WTC11 (cell line): Measurements from ENCODE around the gene CELSR1. TPM values are rescaled to one million over a fixed set of nuclear protein-coding genes. Genes with fewer than 3 reads are reported as not detected.

Experiments used
- ATAC-seq: fragments of 200-7000 bp; cut with Tn5 transposase; 2 replicates; pipeline ENCODE4 v1.10.0; 2021; ENCODE audit warnings: mild to moderate bottlenecking, moderate library complexity
- CTCF ChIA-PET: fragments of 300-600 bp; sonication (Branson Sonifier 250); formaldehyde crosslinking; loops from one replicate; lab custom pipeline; 2021; ENCODE audit warnings: antibody characterized with exemption; lab: Charles Lee
- POLR2A ChIA-PET: fragments of 350-600 bp; sonication (Branson Sonifier 250); formaldehyde crosslinking; loops from one replicate; lab custom pipeline; 2021; ENCODE audit warnings: antibody characterized with exemption; lab: Charles Lee
- DNase-seq: peaks from one replicate; pipeline ENCODE4 v3.0.0; 2021; ENCODE audit warnings: low spot score
- H3K27ac Mint-ChIP-seq: 2 replicates; pipeline ENCODE4 v1.8.0; 2021; ENCODE audit warnings: mixed read lengths
- H3K27me3 Mint-ChIP-seq: 2 replicates; pipeline ENCODE4 v1.8.0; 2021; ENCODE audit warnings: low read depth, mild to moderate bottlenecking, moderate library complexity, mixed read lengths
- H3K36me3 Mint-ChIP-seq: 2 replicates; pipeline ENCODE4 v1.8.0; 2021; ENCODE audit warnings: mixed read lengths
- H3K4me1 Mint-ChIP-seq: 2 replicates; pipeline ENCODE4 v1.8.0; 2022; ENCODE audit warnings: mixed read lengths
- H3K4me3 Mint-ChIP-seq: 2 replicates; pipeline ENCODE4 v1.8.0; 2021; ENCODE audit warnings: mild to moderate bottlenecking, moderate library complexity, mixed read lengths
- H3K9me3 Mint-ChIP-seq: 2 replicates; pipeline ENCODE4 v1.8.0; 2021; ENCODE audit warnings: mixed read lengths
- ATF1 ChIP-seq: sonication (generic); formaldehyde crosslinking; IDR thresholded peaks from 2 replicates; pipeline ENCODE4 v1.8.1; 2023; ENCODE audit warnings: mild to moderate bottlenecking, moderate library complexity, missing genetic modification reagents
- CREB1 ChIP-seq: sonication (generic); formaldehyde crosslinking; IDR thresholded peaks from 2 replicates; pipeline ENCODE4 v1.8.0; 2023; ENCODE audit warnings: mild to moderate bottlenecking, missing genetic modification reagents
- GTF2I ChIP-seq: fragments of 250-450 bp; sonication (Bioruptor Pico); conservative IDR thresholded peaks from 2 replicates; pipeline ENCODE4 v1.4.0; 2021; ENCODE audit warnings: mild to moderate bottlenecking
- JAZF1 ChIP-seq: fragments of 250-450 bp; sonication (Bioruptor Pico); IDR thresholded peaks from 2 replicates; pipeline ENCODE4 v1.9.0; 2021; ENCODE audit warnings: moderate library complexity, mild to moderate bottlenecking, inconsistent platforms
- JUN ChIP-seq: sonication (generic); formaldehyde crosslinking; IDR thresholded peaks from 2 replicates; pipeline ENCODE4 v1.8.0; 2023; ENCODE audit warnings: mild to moderate bottlenecking, missing genetic modification reagents
- MXD4 ChIP-seq: fragments of 250-450 bp; sonication (Bioruptor Pico); IDR thresholded peaks from 2 replicates; pipeline ENCODE4 v1.8.0; 2021; ENCODE audit warnings: mild to moderate bottlenecking, moderate library complexity, borderline replicate concordance
- MYBL2 ChIP-seq: sonication (generic); formaldehyde crosslinking; IDR thresholded peaks from 2 replicates; pipeline ENCODE4 v1.8.1; 2023; ENCODE audit warnings: mild to moderate bottlenecking, moderate library complexity, missing genetic modification reagents
- NFYB ChIP-seq: sonication (generic); formaldehyde crosslinking; conservative IDR thresholded peaks from 2 replicates; pipeline ENCODE4 v1.8.0; 2022; ENCODE audit warnings: low read depth, missing genetic modification reagents
- OVOL2 ChIP-seq: fragments of 250-450 bp; sonication (Bioruptor Pico); IDR thresholded peaks from 2 replicates; pipeline ENCODE4 v1.9.0; 2021; ENCODE audit warnings: mild to moderate bottlenecking, borderline replicate concordance
- RELA ChIP-seq: sonication (generic); formaldehyde crosslinking; IDR thresholded peaks from 2 replicates; pipeline ENCODE4 v1.8.1; 2022; ENCODE audit warnings: missing genetic modification reagents, mild to moderate bottlenecking, borderline replicate concordance
- ZNF232 ChIP-seq: sonication (generic); formaldehyde crosslinking; IDR thresholded peaks from 2 replicates; pipeline ENCODE4 v1.8.0; 2022; ENCODE audit warnings: mild to moderate bottlenecking, missing genetic modification reagents
- ZNF317 ChIP-seq: sonication (generic); formaldehyde crosslinking; IDR thresholded peaks from 2 replicates; pipeline ENCODE4 v1.8.1; 2023; ENCODE audit warnings: low read depth, mild to moderate bottlenecking, moderate library complexity, missing genetic modification reagents, borderline replicate concordance
- total RNA-seq: library from RNA; stranded (reverse); gene quantifications from 3 replicates; pipeline ENCODE4 v1.2.3, GENCODE V29; 2021
- TF ChIP-seq, protein P1 (sequence below): fragments of 250-450 bp; sonication (Bioruptor Pico); IDR thresholded peaks from 2 replicates; pipeline ENCODE4 v2.1.2; 2022; ENCODE audit warnings: mild to moderate bottlenecking, moderate library complexity
- TF ChIP-seq, protein P2 (sequence below): sonication (generic); formaldehyde crosslinking; IDR thresholded peaks from 2 replicates; pipeline ENCODE4 v1.8.0; 2022; ENCODE audit warnings: mild to moderate bottlenecking, missing genetic modification reagents
- TF ChIP-seq, protein P3 (sequence below): sonication (generic); formaldehyde crosslinking; conservative IDR thresholded peaks from 2 replicates; pipeline ENCODE4 v1.8.1; 2023; ENCODE audit warnings: mild to moderate bottlenecking, low read depth, missing genetic modification reagents, moderate library complexity
- TF ChIP-seq, protein P4 (sequence below): fragments of 250-450 bp; sonication (Bioruptor Pico); IDR thresholded peaks from 2 replicates; pipeline ENCODE4 v1.9.0; 2021; ENCODE audit warnings: mild to moderate bottlenecking, borderline replicate concordance

Gene CELSR1
- total RNA-seq, 1 experiment from 2014 or later, result 16.8 TPM

DNA sequence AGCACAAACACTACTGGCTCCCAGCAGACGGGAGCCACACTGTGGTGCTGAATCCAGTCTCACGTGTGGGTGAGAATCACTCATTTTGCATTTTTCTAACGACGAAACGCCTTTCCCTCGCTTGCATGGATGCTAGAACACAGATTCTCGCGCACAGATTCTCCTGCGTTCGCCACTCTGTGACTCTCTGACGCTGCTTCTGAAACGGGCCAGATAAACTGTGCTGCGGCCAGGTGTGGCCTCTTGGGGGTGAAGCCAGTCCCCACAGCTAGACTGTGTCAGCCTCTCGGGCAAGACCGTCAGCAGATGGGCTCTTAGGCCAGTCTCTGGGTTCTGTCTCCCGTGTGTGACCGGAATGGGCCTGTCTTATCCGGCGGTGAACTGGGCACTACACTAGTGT is 157.4 kb downstream of the CELSR1 start:
- ATAC-seq, result no peak
- POLR2A ChIA-PET, result no interaction called here

DNA sequence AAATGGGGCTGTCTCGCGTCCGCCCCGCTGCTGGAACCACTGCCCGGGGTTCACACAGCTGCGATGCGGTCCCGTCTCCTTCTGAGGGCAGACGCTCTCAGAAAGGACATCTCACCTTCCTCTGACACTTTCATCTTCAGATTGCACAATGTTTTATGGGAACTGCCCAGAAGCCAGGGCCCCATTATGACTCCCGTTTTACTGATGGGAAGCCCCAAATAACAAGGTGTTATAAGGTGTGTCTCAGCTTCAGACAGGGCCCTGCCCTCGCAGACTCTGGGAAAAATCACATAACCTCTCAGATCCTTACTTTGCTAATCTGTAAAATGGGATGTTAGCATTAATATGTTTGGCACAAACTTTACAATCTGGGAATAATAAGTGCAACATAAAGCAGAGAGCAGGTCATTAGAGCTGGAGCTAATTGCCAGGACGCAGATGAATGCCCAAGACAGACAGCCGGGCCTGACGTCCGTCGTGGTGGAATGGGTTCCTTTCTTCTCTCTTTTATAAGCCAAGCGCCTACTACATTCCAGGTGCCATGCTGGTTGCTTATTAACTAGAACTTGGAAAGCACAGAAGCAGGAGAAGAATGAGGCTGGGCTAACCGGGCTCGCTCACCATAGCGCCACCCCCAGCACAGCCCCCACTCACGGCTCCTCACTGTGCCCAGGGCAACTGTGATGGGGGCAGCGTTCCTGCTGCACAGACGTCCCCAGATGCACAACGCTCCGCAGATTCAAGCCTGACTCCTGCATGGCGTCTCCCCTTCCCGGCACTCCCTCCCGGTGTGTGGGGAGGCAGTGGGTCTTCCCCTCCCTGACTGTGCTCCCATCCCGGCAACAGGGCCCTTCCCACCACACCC is 158.1 kb downstream of the CELSR1 start:
- ChIA-PET POLR2A (no interaction called here), CTCF (interaction anchor here (1.0 to 4.2 kb wide), 3 partner anchors 12 to 121 kb away, joined by 3 to 54 read pairs (median 3); no protein-coding TSS in a partner anchor)
- peaks cover 10% of the 10 kb centered on the region for H3K9me3 Mint-ChIP-seq
- H3K27me3 Mint-ChIP-seq, result no peaks in the 10 kb centered on the region
- ATAC-seq, result no peak
- TF ChIP-seq GTF2I (CRISPR knock-in tag) (0 out of 2 replicates have a peak, but pooled peaks have one; percentile 11), ATF1 (no peak)
- peaks cover 18% of the 10 kb centered on the region for H3K36me3 Mint-ChIP-seq
- peak overlapping the region; percentile 90 for H3K27ac Mint-ChIP-seq
- no peak for DNase-seq
- peaks cover 34% of the 10 kb centered on the region for H3K4me1 Mint-ChIP-seq
- H3K4me3 Mint-ChIP-seq, result no peak overlapping the region

More for the DNA sequence above, 157.4 kb downstream of the CELSR1 start:
- TF ChIP-seq, protein P1, sequence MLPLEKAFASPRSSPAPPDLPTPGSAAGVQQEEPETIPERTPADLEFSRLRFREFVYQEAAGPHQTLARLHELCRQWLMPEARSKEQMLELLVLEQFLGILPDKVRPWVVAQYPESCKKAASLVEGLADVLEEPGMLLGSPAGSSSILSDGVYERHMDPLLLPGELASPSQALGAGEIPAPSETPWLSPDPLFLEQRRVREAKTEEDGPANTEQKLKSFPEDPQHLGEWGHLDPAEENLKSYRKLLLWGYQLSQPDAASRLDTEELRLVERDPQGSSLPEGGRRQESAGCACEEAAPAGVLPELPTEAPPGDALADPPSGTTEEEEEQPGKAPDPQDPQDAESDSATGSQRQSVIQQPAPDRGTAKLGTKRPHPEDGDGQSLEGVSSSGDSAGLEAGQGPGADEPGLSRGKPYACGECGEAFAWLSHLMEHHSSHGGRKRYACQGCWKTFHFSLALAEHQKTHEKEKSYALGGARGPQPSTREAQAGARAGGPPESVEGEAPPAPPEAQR (CRISPR knock-in tag), result no peak
- TF ChIP-seq ATF1 (no peak), ZNF317 (CRISPR knock-in tag) (no peak), JAZF1 (CRISPR knock-in tag) (no peak), NFYB (CRISPR knock-in tag) (no peak)
- TF ChIP-seq, protein P2, sequence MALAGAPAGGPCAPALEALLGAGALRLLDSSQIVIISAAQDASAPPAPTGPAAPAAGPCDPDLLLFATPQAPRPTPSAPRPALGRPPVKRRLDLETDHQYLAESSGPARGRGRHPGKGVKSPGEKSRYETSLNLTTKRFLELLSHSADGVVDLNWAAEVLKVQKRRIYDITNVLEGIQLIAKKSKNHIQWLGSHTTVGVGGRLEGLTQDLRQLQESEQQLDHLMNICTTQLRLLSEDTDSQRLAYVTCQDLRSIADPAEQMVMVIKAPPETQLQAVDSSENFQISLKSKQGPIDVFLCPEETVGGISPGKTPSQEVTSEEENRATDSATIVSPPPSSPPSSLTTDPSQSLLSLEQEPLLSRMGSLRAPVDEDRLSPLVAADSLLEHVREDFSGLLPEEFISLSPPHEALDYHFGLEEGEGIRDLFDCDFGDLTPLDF (CRISPR knock-in tag), result no peak
- Mint-ChIP-seq H3K4me1 (peaks cover 34% of the 10 kb centered on the region), H3K27ac (peak overlapping the region; percentile 90), H3K27me3 (no peaks in the 10 kb centered on the region), H3K9me3 (peaks cover 10% of the 10 kb centered on the region), H3K36me3 (peaks cover 17% of the 10 kb centered on the region), H3K4me3 (no peak overlapping the region)
- DNase-seq, result no peak
- CTCF ChIA-PET, result interaction anchor here (1.0 to 4.2 kb wide), 2 partner anchors 13 to 64 kb away, joined by 3 to 54 read pairs; no protein-coding TSS in a partner anchor

DNA sequence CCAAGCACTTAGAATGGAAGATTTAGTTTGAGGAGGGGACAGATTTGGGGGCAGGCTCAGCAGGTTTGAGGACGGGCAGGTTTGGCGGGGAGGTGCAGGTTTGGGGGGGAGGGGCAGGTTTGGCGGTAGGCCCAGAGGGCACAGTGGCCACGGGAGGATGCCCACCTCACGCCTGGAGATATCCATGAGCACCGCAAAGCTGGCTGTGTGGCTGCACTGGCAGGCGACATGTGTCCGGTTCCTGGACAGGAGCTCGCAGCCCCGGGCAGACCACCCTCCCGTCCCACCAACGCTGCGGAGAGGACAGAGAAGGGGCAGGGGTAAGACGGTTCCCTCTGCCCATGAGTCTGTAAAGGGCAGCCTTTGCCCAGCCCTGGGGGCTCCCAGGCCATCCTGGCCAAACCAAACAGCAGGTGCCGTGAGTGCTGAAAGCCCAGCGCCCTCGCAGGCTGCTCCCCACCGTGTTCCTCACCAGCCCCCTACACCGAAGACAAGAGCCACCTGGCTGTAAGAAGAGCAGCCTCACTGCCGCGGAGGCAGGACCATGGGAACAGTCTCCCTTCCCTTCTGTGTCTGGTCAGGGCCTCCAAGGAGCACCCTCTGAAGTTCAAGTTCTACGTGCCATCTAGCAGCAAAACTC is 158.9 kb downstream of the CELSR1 start:
- Mint-ChIP-seq H3K27ac (peak overlapping the region; percentile 80), H3K9me3 (peaks cover 10% of the 10 kb centered on the region), H3K4me3 (peak overlapping the region; percentile 27; the same call in 1 of the 2 replicates), H3K27me3 (no peaks in the 10 kb centered on the region), H3K4me1 (peaks cover 34% of the 10 kb centered on the region), H3K36me3 (peaks cover 18% of the 10 kb centered on the region)
- ChIA-PET CTCF (interaction anchor here (0.6 to 4.2 kb wide), 3 partner anchors 11 to 185 kb away, joined by 3 to 54 read pairs (median 3); no protein-coding TSS in a partner anchor), POLR2A (interaction anchor here (0.6 kb wide), 1 partner anchor 131 kb away, joined by 11 read pairs; no protein-coding TSS in a partner anchor)
- ATAC-seq (no peak), DNase-seq (no peak)
- TF ChIP-seq JUN (CRISPR knock-in tag) (no peak), OVOL2 (CRISPR knock-in tag) (no peak), ZNF232 (no peak), MYBL2 (CRISPR knock-in tag) (no peak), RELA (CRISPR knock-in tag) (no peak), CREB1 (CRISPR knock-in tag) (no peak), MXD4 (no peak)
- TF ChIP-seq, protein P3, sequence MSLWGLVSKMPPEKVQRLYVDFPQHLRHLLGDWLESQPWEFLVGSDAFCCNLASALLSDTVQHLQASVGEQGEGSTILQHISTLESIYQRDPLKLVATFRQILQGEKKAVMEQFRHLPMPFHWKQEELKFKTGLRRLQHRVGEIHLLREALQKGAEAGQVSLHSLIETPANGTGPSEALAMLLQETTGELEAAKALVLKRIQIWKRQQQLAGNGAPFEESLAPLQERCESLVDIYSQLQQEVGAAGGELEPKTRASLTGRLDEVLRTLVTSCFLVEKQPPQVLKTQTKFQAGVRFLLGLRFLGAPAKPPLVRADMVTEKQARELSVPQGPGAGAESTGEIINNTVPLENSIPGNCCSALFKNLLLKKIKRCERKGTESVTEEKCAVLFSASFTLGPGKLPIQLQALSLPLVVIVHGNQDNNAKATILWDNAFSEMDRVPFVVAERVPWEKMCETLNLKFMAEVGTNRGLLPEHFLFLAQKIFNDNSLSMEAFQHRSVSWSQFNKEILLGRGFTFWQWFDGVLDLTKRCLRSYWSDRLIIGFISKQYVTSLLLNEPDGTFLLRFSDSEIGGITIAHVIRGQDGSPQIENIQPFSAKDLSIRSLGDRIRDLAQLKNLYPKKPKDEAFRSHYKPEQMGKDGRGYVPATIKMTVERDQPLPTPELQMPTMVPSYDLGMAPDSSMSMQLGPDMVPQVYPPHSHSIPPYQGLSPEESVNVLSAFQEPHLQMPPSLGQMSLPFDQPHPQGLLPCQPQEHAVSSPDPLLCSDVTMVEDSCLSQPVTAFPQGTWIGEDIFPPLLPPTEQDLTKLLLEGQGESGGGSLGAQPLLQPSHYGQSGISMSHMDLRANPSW (CRISPR knock-in tag), result no peak
- TF ChIP-seq, protein P4, sequence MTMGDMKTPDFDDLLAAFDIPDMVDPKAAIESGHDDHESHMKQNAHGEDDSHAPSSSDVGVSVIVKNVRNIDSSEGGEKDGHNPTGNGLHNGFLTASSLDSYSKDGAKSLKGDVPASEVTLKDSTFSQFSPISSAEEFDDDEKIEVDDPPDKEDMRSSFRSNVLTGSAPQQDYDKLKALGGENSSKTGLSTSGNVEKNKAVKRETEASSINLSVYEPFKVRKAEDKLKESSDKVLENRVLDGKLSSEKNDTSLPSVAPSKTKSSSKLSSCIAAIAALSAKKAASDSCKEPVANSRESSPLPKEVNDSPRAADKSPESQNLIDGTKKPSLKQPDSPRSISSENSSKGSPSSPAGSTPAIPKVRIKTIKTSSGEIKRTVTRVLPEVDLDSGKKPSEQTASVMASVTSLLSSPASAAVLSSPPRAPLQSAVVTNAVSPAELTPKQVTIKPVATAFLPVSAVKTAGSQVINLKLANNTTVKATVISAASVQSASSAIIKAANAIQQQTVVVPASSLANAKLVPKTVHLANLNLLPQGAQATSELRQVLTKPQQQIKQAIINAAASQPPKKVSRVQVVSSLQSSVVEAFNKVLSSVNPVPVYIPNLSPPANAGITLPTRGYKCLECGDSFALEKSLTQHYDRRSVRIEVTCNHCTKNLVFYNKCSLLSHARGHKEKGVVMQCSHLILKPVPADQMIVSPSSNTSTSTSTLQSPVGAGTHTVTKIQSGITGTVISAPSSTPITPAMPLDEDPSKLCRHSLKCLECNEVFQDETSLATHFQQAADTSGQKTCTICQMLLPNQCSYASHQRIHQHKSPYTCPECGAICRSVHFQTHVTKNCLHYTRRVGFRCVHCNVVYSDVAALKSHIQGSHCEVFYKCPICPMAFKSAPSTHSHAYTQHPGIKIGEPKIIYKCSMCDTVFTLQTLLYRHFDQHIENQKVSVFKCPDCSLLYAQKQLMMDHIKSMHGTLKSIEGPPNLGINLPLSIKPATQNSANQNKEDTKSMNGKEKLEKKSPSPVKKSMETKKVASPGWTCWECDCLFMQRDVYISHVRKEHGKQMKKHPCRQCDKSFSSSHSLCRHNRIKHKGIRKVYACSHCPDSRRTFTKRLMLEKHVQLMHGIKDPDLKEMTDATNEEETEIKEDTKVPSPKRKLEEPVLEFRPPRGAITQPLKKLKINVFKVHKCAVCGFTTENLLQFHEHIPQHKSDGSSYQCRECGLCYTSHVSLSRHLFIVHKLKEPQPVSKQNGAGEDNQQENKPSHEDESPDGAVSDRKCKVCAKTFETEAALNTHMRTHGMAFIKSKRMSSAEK (CRISPR knock-in tag), result no peak
